Brain microvascular endothelial cell (primary cell): ENCODE measurements around the gene FGF8.
"Not testable (repeated sequence)": the region's sequence is repeated elsewhere in the genome, so short reads cannot be mapped to it uniquely, and the experiment has no call there.

Experiments used
- DNase-seq: peaks from one replicate; pipeline ENCODE4 v3.0.0-alpha.2; 2020
- H3K27ac ChIP-seq: fragments of 250-450 bp; sonication (Bioruptor Pico); 2 replicates; pipeline ENCODE4 v1.5.1; 2020; ENCODE audit warnings: mild to moderate bottlenecking, moderate library complexity
- H3K27me3 ChIP-seq: fragments of 250-450 bp; sonication (Bioruptor Pico); replicated peaks from 2 replicates; pipeline ENCODE4 v1.5.1; 2020; ENCODE audit warnings: mild to moderate bottlenecking
- H3K36me3 ChIP-seq: fragments of 250-450 bp; sonication (Bioruptor Pico); replicated peaks from 2 replicates; pipeline ENCODE4 v1.5.1; 2020; ENCODE audit warnings: mild to moderate bottlenecking
- H3K4me3 ChIP-seq: 2 replicates; pipeline ENCODE4 v1.5.1; 2011; ENCODE audit warnings: low read depth, mild to moderate bottlenecking, control low read depth, low read length, moderate library complexity
- CTCF ChIP-seq: IDR thresholded peaks from 2 replicates; pipeline ENCODE4 v1.5.1; 2011; ENCODE audit warnings: low read depth, mild to moderate bottlenecking, moderate library complexity, low read length, control low read depth, inconsistent platforms; ENCODE audit errors: missing control alignments
- in situ Hi-C: cut with HindIII; loops from 2 replicates; pipeline ENCODE4 v1.10.0; 2017; ENCODE audit warnings: low sequenced_read_pairs, low pct_ligation_motif_present

The FGF8 gene

GRCh38 chr10:101797403-101798059 lies 21.6 kb upstream of the FGF8 start:
- H3K27me3 ChIP-seq: no peaks in the 10 kb centered on the region
- DNase-seq: no peak
- in situ Hi-C loops: no loop called here
- no peak for TF ChIP-seq CTCF
- H3K36me3 ChIP-seq: peaks cover 97% of the 10 kb centered on the region
- no peak overlapping the region for H3K27ac ChIP-seq
- no peak overlapping the region for H3K4me3 ChIP-seq

GRCh38 chr10:101793526-101793925 lies 17.6 kb upstream of the FGF8 start:
- in situ Hi-C loops: no loop called here
- Histone ChIP-seq H3K27ac (no peak overlapping the region), H3K27me3 (no peaks in the 10 kb centered on the region), H3K36me3 (peaks cover 93% of the 10 kb centered on the region), H3K4me3 (no peak overlapping the region)
- TF ChIP-seq CTCF: no peak
- no peak for DNase-seq

GRCh38 chr10:101789686-101790085 lies 13.8 kb upstream of the FGF8 start:
- Histone ChIP-seq H3K36me3 (peaks cover 91% of the 10 kb centered on the region), H3K27ac (no peak overlapping the region), H3K27me3 (no peaks in the 10 kb centered on the region), H3K4me3 (no peak overlapping the region)
- no peak for DNase-seq
- in situ Hi-C loops: no loop called here
- no peak for TF ChIP-seq CTCF

- peaks cover 91% of the 10 kb centered on the region for H3K36me3 ChIP-seq
- not testable (repeated sequence) for DNase-seq
These were observed 13.3 kb upstream of the FGF8 start for GRCh38 chr10:101789231-101789630.

GRCh38 chr10:101785801-101786200 lies 9.9 kb upstream of the FGF8 start:
- Histone ChIP-seq H3K27me3 (no peaks in the 10 kb centered on the region), H3K36me3 (peaks cover 65% of the 10 kb centered on the region), H3K27ac (no peak overlapping the region), H3K4me3 (no peak overlapping the region)
- TF ChIP-seq CTCF: no peak
- no peak for DNase-seq
- in situ Hi-C loops: no loop called here

More at GRCh38 chr10:101789231-101789630, 13.3 kb upstream of the FGF8 start:
- H3K27ac ChIP-seq, H3K4me3 ChIP-seq, H3K27me3 ChIP-seq, in situ Hi-C loops: not testable (repeated sequence)

GRCh38 chr10:101784558-101784957 lies 8.6 kb upstream of the FGF8 start:
- H3K27ac ChIP-seq: no peak overlapping the region
- peaks cover 54% of the 10 kb centered on the region for H3K36me3 ChIP-seq
- H3K27me3 ChIP-seq: no peaks in the 10 kb centered on the region
- in situ Hi-C loops: no loop called here
- no peak for TF ChIP-seq CTCF
- no peak for DNase-seq
- no peak overlapping the region for H3K4me3 ChIP-seq
